Measurements from ENCODE around the gene SYNJ2BP. TPM values are rescaled to one million over a fixed set of nuclear protein-coding genes. Genes with fewer than 3 reads are reported as not detected.

Gene SYNJ2BP
- total and polyA plus RNA-seq, 9 of the 15 experiments (the other 6 are each of a cell fraction or from before 2014, with no cell fraction given): 1.8 to 4.6 (median 3.3) TPM

DNA sequence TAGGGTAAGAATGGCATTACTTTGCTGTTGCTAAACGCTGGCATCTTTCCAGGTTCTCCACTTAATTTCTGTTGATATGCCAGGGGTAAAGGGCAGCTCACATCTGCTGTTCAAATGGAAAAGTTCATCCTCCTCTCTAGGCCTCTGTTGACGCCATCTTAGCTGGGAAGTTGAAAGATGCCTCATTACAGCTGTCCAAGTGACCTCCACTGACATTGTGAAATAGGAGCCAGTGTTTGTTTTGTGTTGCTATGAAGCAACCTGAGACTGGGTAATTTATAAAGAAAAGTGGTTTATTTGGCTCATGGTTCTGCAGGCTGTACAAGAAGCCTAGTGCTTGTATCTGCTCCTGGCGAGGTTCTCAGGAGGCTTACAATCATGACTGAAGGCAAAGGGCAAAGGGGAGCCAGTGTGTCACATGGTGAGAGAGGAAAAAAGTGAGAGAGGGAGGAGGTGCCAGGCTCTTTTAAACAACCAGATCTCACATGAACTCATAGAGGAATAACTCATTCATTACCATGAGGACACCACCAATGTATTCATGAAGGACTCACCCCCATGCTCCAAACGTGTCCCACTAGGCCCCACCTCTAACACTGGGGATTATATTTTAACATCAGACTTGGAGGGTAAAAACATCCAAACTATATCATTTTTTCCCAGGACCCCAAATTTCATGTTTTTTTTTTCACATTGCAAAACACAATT lies 31.9 kb upstream of the SYNJ2BP start:
- DNase-seq (ENCODE audit: extremely low read depth in 1 of 4, low spot score in 3 of 4): no peak
- ChIA-PET POLR2A (no interaction called here), CTCF (ENCODE audit: low intra/inter-chr PET ratio) (no interaction called here)
- Histone ChIP-seq H3K9ac (ENCODE audit: insufficient read depth in 1 of 2, low read depth in 2 of 2, low read length in 2 of 2) (no peak overlapping the region), H3K9me3 (replicated peaks; ENCODE audit: control insufficient read depth, insufficient read depth, low read depth, low read length) (no peaks in the 10 kb centered on the region), H3K79me2 (ENCODE audit: control insufficient read depth, insufficient read depth, low read length) (no peaks in the 10 kb centered on the region), H4K20me1 (replicated peaks; ENCODE audit: control insufficient read depth, insufficient read depth, low read length) (no peaks in the 10 kb centered on the region), H3K27ac (ENCODE audit: extremely low read depth, low read depth, low read length) (no peak overlapping the region), H3K4me2 (ENCODE audit: insufficient read depth, low read length) (no peak overlapping the region), H3K27me3 (ENCODE audit: control insufficient read depth in 2 of 2, insufficient read depth in 2 of 2, low read length in 2 of 2) (no peaks in the 10 kb centered on the region), H3K4me3 (no peak overlapping the region), H3K4me1 (replicated peaks in 1 of 2; ENCODE audit: control insufficient read depth in 2 of 2, insufficient read depth in 2 of 2, low read length in 2 of 2) (no peaks in the 10 kb centered on the region), H3K36me3 (ENCODE audit: control insufficient read depth, insufficient read depth, low read length) (no peaks in the 10 kb centered on the region), H2AFZ (ENCODE audit: low read depth, low read length) (no peak overlapping the region), H3K9me1 (ENCODE audit: control insufficient read depth, insufficient read depth, low read length) (no peaks in the 10 kb centered on the region)
- TF ChIP-seq MCM2 (IDR thresholded peaks at IDR 0.05; ENCODE audit: low read depth) (no peak), ZNF75A (CRISPR knock-in tag; IDR thresholded peaks at IDR 0.05) (no peak), MCM7 (IDR thresholded peaks at IDR 0.05) (no peak), RCOR1 (IDR thresholded peaks at IDR 0.05; ENCODE audit: borderline replicate concordance in 1 of 2, low read depth in 2 of 2, low read length in 2 of 2) (no peak), YBX1 (IDR thresholded peaks at IDR 0.05) (no peak), ZNF311 (CRISPR knock-in tag; IDR thresholded peaks at IDR 0.05) (no peak), NFATC3 (IDR thresholded peaks at IDR 0.05) (no peak)
- TF ChIP-seq, protein P1, sequence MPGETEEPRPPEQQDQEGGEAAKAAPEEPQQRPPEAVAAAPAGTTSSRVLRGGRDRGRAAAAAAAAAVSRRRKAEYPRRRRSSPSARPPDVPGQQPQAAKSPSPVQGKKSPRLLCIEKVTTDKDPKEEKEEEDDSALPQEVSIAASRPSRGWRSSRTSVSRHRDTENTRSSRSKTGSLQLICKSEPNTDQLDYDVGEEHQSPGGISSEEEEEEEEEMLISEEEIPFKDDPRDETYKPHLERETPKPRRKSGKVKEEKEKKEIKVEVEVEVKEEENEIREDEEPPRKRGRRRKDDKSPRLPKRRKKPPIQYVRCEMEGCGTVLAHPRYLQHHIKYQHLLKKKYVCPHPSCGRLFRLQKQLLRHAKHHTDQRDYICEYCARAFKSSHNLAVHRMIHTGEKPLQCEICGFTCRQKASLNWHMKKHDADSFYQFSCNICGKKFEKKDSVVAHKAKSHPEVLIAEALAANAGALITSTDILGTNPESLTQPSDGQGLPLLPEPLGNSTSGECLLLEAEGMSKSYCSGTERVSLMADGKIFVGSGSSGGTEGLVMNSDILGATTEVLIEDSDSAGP (CRISPR knock-in tag; IDR thresholded peaks at IDR 0.05): no peak
- TF ChIP-seq, protein P2, sequence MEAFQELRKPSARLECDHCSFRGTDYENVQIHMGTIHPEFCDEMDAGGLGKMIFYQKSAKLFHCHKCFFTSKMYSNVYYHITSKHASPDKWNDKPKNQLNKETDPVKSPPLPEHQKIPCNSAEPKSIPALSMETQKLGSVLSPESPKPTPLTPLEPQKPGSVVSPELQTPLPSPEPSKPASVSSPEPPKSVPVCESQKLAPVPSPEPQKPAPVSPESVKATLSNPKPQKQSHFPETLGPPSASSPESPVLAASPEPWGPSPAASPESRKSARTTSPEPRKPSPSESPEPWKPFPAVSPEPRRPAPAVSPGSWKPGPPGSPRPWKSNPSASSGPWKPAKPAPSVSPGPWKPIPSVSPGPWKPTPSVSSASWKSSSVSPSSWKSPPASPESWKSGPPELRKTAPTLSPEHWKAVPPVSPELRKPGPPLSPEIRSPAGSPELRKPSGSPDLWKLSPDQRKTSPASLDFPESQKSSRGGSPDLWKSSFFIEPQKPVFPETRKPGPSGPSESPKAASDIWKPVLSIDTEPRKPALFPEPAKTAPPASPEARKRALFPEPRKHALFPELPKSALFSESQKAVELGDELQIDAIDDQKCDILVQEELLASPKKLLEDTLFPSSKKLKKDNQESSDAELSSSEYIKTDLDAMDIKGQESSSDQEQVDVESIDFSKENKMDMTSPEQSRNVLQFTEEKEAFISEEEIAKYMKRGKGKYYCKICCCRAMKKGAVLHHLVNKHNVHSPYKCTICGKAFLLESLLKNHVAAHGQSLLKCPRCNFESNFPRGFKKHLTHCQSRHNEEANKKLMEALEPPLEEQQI (IDR thresholded peaks at IDR 0.05): no peak
- TF ChIP-seq, protein P3, sequence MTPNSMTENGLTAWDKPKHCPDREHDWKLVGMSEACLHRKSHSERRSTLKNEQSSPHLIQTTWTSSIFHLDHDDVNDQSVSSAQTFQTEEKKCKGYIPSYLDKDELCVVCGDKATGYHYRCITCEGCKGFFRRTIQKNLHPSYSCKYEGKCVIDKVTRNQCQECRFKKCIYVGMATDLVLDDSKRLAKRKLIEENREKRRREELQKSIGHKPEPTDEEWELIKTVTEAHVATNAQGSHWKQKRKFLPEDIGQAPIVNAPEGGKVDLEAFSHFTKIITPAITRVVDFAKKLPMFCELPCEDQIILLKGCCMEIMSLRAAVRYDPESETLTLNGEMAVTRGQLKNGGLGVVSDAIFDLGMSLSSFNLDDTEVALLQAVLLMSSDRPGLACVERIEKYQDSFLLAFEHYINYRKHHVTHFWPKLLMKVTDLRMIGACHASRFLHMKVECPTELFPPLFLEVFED (CRISPR knock-in tag; conservative IDR thresholded peaks at IDR 0.05): no peak
- no peak for ATAC-seq
- FAIRE-seq: no peak
- in situ Hi-C loops (cut with MboI) (no loop called here), intact Hi-C loops (cut with micrococcal nuclease) (no loop called here)
- WGBS (ENCODE audit: insufficient coverage, low coverage, missing lambda C conversion rate): 0% methylated on average over 4 of the region's 4 CpGs
- no TSS peak for BruUV-seq (replicated peaks)
